Testis (tissue), 2 donors: ENCODE results near the gene PSMD10.

Experiments used
- CTCF ChIP-seq, 3 experiments: fragments of 450-650 bp in 2 of 3; fragments of 200-600 bp in 1 of 3; sonication (generic) in 1 of 3; IDR thresholded peaks; one replicate each; pipeline ENCODE4 v1.5.1; 2016 to 2019; ENCODE audit warnings: antibody characterized with exemption in 3 of 3, mild to moderate bottlenecking in 2 of 3, moderate library complexity in 1 of 3
- POLR2A ChIP-seq: fragments of 450-650 bp; IDR thresholded peaks from one replicate; pipeline ENCODE4 v1.6.1; 2017; ENCODE audit warnings: antibody characterized with exemption, mild to moderate bottlenecking, moderate library complexity

DNA sequence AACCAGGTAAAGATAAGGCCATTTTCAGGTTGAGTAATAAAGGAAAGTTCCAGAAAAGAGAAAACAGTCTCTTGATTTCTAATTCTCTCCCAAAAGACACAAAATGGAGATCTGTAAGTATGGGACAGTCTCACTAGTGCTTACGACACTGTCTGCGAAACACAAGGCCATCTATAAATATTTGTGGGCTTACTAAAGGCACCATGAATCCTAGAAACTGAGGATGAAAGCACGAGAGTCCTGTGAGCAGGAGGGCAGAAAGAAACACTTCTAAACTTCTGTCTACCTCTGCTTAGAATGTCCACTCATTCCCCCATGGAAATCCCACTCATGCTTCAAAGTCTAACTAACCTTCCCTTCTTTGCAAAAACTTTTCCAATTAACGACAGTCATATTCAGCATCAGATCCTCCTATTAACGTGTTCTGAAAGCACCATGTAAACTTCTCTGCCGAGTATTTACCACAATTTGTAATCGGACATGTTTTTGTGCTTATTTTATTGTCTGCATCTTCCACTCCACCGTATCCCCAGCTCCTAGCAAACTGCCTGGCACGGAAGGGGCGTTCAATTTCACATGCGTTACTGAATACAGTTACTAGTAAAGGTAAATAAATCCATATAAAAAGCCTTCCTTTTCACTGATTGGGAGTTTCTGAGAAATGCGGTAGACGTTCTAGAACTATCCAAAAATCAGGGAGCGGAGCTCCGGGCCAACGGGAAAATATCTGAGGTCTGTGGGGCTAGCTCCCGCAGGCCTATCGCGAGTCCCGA, 665 bp downstream of the PSMD10 start:
- TF ChIP-seq POLR2A (no peak), CTCF (IDR thresholded peaks at IDR 0.05) (no peak)
